Esophagus squamous epithelium (tissue), 4 donors: ENCODE results near the gene CYB561.

ENCODE experiments used
- POLR2A ChIP-seq, 4 donors: fragments of 450-650 bp; IDR thresholded peaks; one replicate each; pipeline ENCODE4 v1.6.1; 2017; ENCODE audit warnings: antibody characterized with exemption in 4 of 4, mild to moderate bottlenecking in 4 of 4, moderate library complexity in 3 of 4
- TF ChIP-seq, protein P1 (sequence below), 6 experiments: fragments of 450-650 bp in 4 of 6; fragments of 200-600 bp in 2 of 6; sonication (generic) in 2 of 6; IDR thresholded peaks; one replicate each; pipeline ENCODE4 v1.5.1; 2016 to 2019; ENCODE audit warnings: antibody characterized with exemption in 6 of 6, mild to moderate bottlenecking in 4 of 6, moderate library complexity in 4 of 6

DNA sequence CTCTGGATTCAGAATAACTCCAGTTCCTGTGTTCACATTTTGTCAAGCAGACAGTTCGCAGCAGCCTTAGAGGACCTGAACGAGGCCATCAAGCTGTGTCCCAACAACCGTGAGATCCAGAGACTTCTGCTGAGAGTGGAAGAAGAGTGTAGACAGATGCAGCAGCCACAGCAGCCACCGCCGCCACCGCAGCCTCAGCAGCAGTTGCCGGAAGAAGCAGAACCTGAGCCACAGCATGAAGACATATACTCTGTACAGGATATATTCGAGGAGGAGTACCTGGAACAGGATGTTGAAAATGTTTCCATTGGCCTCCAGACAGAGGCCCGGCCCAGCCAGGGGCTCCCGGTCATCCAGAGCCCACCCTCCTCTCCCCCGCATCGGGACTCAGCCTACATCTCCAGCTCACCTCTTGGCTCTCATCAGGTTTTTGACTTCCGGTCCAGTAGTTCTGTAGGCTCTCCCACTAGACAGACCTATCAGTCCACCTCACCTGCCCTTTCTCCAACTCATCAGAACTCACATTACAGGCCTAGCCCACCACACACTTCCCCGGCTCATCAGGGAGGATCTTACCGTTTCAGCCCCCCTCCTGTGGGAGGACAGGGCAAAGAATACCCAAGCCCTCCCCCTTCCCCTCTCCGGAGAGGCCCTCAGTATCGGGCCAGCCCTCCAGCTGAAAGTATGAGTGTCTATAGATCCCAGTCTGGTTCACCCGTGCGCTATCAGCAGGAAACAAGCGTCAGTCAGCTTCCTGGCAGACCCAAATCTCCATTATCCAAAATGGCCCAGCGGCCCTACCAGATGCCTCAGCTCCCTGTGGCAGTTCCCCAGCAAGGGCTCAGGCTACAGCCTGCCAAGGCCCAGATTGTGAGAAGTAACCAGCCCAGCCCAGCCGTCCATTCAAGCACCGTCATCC lies 25.9 kb downstream of the CYB561 start:
- no peak for TF ChIP-seq POLR2A (IDR thresholded peaks at IDR 0.05)
- TF ChIP-seq, protein P1, sequence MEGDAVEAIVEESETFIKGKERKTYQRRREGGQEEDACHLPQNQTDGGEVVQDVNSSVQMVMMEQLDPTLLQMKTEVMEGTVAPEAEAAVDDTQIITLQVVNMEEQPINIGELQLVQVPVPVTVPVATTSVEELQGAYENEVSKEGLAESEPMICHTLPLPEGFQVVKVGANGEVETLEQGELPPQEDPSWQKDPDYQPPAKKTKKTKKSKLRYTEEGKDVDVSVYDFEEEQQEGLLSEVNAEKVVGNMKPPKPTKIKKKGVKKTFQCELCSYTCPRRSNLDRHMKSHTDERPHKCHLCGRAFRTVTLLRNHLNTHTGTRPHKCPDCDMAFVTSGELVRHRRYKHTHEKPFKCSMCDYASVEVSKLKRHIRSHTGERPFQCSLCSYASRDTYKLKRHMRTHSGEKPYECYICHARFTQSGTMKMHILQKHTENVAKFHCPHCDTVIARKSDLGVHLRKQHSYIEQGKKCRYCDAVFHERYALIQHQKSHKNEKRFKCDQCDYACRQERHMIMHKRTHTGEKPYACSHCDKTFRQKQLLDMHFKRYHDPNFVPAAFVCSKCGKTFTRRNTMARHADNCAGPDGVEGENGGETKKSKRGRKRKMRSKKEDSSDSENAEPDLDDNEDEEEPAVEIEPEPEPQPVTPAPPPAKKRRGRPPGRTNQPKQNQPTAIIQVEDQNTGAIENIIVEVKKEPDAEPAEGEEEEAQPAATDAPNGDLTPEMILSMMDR (IDR thresholded peaks at IDR 0.05) = no peak
